ACC112 (cell line): ENCODE measurements around the gene KRTCAP2.

Experiments
- H2AFZ ChIP-seq: fragments of 200-600 bp; sonication (generic); one replicate; pipeline ENCODE4 v1.6.0; 2017; ENCODE audit warnings: antibody characterized with exemption, low read length; ENCODE audit not compliant: unreplicated experiment
- H3K27ac ChIP-seq: fragments of 200-600 bp; sonication (generic); 2 replicates; pipeline ENCODE4 v1.5.1; 2014; ENCODE audit warnings: low read depth, mild to moderate bottlenecking, antibody characterized with exemption, low read length, moderate library complexity
- H3K27me3 ChIP-seq: fragments of 200-600 bp; sonication (generic); 2 replicates; pipeline ENCODE4 v1.6.1; 2014; ENCODE audit warnings: mild to moderate bottlenecking, antibody characterized with exemption, low read length, moderate library complexity, mixed read lengths; ENCODE audit not compliant: insufficient read depth
- H3K36me3 ChIP-seq: fragments of 200-600 bp; sonication (generic); 2 replicates; pipeline ENCODE4 v1.6.1; 2016; ENCODE audit warnings: mild to moderate bottlenecking, antibody characterized with exemption, low read length, moderate library complexity, mixed read lengths; ENCODE audit not compliant: insufficient read depth
- H3K4me1 ChIP-seq: fragments of 200-600 bp; sonication (generic); one replicate; pipeline ENCODE4 v1.6.1; 2016; ENCODE audit warnings: low read length, mixed read lengths; ENCODE audit not compliant: insufficient read depth, unreplicated experiment, control insufficient read depth
- H3K4me3 ChIP-seq: fragments of 200-600 bp; sonication (generic); 2 replicates; pipeline ENCODE4 v1.5.1; 2014; ENCODE audit warnings: mild to moderate bottlenecking, low read depth, low read length
- H3K79me2 ChIP-seq: fragments of 200-600 bp; sonication (generic); one replicate; pipeline ENCODE4 v1.6.0; 2016; ENCODE audit warnings: low read length; ENCODE audit not compliant: control insufficient read depth, unreplicated experiment, insufficient read depth

KRTCAP2 gene

GRCh38 chr1:155121249-155121648 lies 51.9 kb downstream of the KRTCAP2 start:
- Histone ChIP-seq H3K36me3 (no peaks in the 10 kb centered on the region), H2AFZ (no peak overlapping the region), H3K79me2 (no peaks in the 10 kb centered on the region), H3K4me3 (no peak overlapping the region), H3K4me1 (peaks cover 3% of the 10 kb centered on the region), H3K27me3 (peaks cover 54% of the 10 kb centered on the region), H3K27ac (no peak overlapping the region)

- Histone ChIP-seq H3K27me3 (peaks cover 47% of the 10 kb centered on the region), H3K4me1 (no peaks in the 10 kb centered on the region), H3K4me3 (no peak overlapping the region), H2AFZ (no peak overlapping the region), H3K36me3 (no peaks in the 10 kb centered on the region), H3K79me2 (no peaks in the 10 kb centered on the region), H3K27ac (no peak overlapping the region)
Observed at GRCh38 chr1:155120253-155120652, 52.9 kb downstream of the KRTCAP2 start.
